Measurements from ENCODE around the gene RAD51B.

The RAD51B gene

GRCh38 chr14:68143341-68143841 lies 323.8 kb downstream of the RAD51B start:
- no peak overlapping the region for H3K4me3 ChIP-seq (ENCODE audit: low read depth, low read length)
- in situ Hi-C loops (cut with HindIII; ENCODE audit: low sequenced_read_pairs), result no loop called here
- peak; percentile 78 for DNase-seq (ENCODE audit: low read depth, low spot score)
- TF ChIP-seq CTCF (IDR thresholded peaks at IDR 0.05; ENCODE audit: low read depth, low read length), result no peak

GRCh38 chr14:68144051-68144681 lies 324.6 kb downstream of the RAD51B start:
- in situ Hi-C loops (cut with HindIII; ENCODE audit: low sequenced_read_pairs), result no loop called here
- H3K4me3 ChIP-seq (ENCODE audit: low read depth, low read length), result no peak overlapping the region
- peak; percentile 61 for DNase-seq (ENCODE audit: low read depth, low spot score)
- TF ChIP-seq CTCF (IDR thresholded peaks at IDR 0.05; ENCODE audit: low read depth, low read length), result no peak

GRCh38 chr14:68145036-68145435 lies 325.5 kb downstream of the RAD51B start:
- in situ Hi-C loops (cut with HindIII; ENCODE audit: low sequenced_read_pairs), result no loop called here
- H3K4me3 ChIP-seq (ENCODE audit: low read depth, low read length), result no peak overlapping the region
- no peak for TF ChIP-seq CTCF (IDR thresholded peaks at IDR 0.05; ENCODE audit: low read depth, low read length)
- DNase-seq (ENCODE audit: low read depth, low spot score), result no peak

GRCh38 chr14:68145539-68145938 lies 326.0 kb downstream of the RAD51B start:
- in situ Hi-C loops (cut with HindIII; ENCODE audit: low sequenced_read_pairs), result no loop called here
- TF ChIP-seq CTCF (IDR thresholded peaks at IDR 0.05; ENCODE audit: low read depth, low read length), result no peak
- DNase-seq (ENCODE audit: low read depth, low spot score), result peak; percentile 55
- no peak overlapping the region for H3K4me3 ChIP-seq (ENCODE audit: low read depth, low read length)

- TF ChIP-seq CTCF (IDR thresholded peaks at IDR 0.05; ENCODE audit: low read depth, low read length), result no peak
- in situ Hi-C loops (cut with HindIII; ENCODE audit: low sequenced_read_pairs), result no loop called here
- peak; percentile 98 for DNase-seq (ENCODE audit: low read depth, low spot score)
- no peak overlapping the region for H3K4me3 ChIP-seq (ENCODE audit: low read depth, low read length)
Measured at GRCh38 chr14:68146818-68147217, 327.2 kb downstream of the RAD51B start.

GRCh38 chr14:68147303-68147702 lies 327.7 kb downstream of the RAD51B start:
- no peak for TF ChIP-seq CTCF (IDR thresholded peaks at IDR 0.05; ENCODE audit: low read depth, low read length)
- no peak overlapping the region for H3K4me3 ChIP-seq (ENCODE audit: low read depth, low read length)
- DNase-seq (ENCODE audit: low read depth, low spot score), result no peak
- in situ Hi-C loops (cut with HindIII; ENCODE audit: low sequenced_read_pairs), result no loop called here
